Measurements from ENCODE around the gene ZNF296. TPM values are rescaled to one million over a fixed set of nuclear protein-coding genes. Genes with fewer than 3 reads are reported as not detected.

ZNF296 gene
- total RNA-seq, 1 donor from 2014 or later: 0.70 TPM

- TF ChIP-seq, protein P1, sequence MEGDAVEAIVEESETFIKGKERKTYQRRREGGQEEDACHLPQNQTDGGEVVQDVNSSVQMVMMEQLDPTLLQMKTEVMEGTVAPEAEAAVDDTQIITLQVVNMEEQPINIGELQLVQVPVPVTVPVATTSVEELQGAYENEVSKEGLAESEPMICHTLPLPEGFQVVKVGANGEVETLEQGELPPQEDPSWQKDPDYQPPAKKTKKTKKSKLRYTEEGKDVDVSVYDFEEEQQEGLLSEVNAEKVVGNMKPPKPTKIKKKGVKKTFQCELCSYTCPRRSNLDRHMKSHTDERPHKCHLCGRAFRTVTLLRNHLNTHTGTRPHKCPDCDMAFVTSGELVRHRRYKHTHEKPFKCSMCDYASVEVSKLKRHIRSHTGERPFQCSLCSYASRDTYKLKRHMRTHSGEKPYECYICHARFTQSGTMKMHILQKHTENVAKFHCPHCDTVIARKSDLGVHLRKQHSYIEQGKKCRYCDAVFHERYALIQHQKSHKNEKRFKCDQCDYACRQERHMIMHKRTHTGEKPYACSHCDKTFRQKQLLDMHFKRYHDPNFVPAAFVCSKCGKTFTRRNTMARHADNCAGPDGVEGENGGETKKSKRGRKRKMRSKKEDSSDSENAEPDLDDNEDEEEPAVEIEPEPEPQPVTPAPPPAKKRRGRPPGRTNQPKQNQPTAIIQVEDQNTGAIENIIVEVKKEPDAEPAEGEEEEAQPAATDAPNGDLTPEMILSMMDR (IDR thresholded peaks at IDR 0.05): no peak
- Mint-ChIP-seq H3K4me3 (ENCODE audit: unreplicated experiment) (no peak overlapping the region), H3K36me3 (ENCODE audit: unreplicated experiment) (peaks cover 1% of the 10 kb centered on the region), H3K27ac (ENCODE audit: unreplicated experiment) (no peak overlapping the region), H3K9me3 (ENCODE audit: unreplicated experiment) (no peaks in the 10 kb centered on the region), H3K4me1 (ENCODE audit: unreplicated experiment) (no peaks in the 10 kb centered on the region), H3K27me3 (ENCODE audit: unreplicated experiment) (no peaks in the 10 kb centered on the region)
- no peak for DNase-seq (ENCODE audit: extremely low spot score, unreplicated experiment)
Observed at GRCh38 chr19:45023048-45023447, 53.2 kb downstream of the ZNF296 start.

DNA sequence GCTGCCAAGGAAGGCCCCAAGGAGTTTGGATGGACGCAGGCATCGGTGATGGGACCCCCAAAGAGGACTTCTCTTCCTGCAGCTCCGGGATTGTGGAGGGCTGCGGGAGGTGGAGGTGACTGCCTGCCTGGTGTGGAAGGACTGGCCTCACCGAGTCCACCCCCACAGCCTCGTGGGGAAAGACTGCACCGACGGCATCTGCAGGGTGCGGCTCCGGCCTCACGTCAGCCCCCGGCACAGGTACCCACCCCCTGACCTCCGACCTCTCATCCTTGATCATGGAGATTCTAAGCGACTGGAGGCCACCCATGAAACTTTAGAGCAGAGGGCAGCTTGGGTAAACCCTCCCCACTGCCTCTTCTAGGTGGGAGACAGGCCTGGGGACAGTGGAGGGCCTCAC is 54.3 kb downstream of the ZNF296 start:
- TF ChIP-seq, protein P1 (IDR thresholded peaks at IDR 0.05): no peak
- DNase-seq (ENCODE audit: extremely low spot score, unreplicated experiment): no peak
- Mint-ChIP-seq H3K9me3 (ENCODE audit: unreplicated experiment) (no peaks in the 10 kb centered on the region), H3K27me3 (ENCODE audit: unreplicated experiment) (no peaks in the 10 kb centered on the region), H3K4me1 (ENCODE audit: unreplicated experiment) (no peaks in the 10 kb centered on the region), H3K36me3 (ENCODE audit: unreplicated experiment) (peaks cover 1% of the 10 kb centered on the region), H3K4me3 (ENCODE audit: unreplicated experiment) (no peak overlapping the region), H3K27ac (ENCODE audit: unreplicated experiment) (no peak overlapping the region)

Other genes with a start within 250 kb of the ZNF296 start
- 117 TPM in 2 replicates for gene NECTIN2, start 230.2 kb downstream of the ZNF296 start, total RNA-seq
- gene TOMM40, start 185.2 kb downstream of the ZNF296 start, total RNA-seq: 47.4 and 48.7 TPM in 2 replicates
- gene APOE, start 170.7 kb downstream of the ZNF296 start, total RNA-seq: 151 and 184 TPM in 2 replicates
- 3.3 TPM in 1 of 2 replicates, not detected in the other for gene APOC1, start 161.9 kb downstream of the ZNF296 start, total RNA-seq
- not detected in 2 replicates for gene APOC4, start 134.2 kb downstream of the ZNF296 start, total RNA-seq
- gene APOC2, start 130.4 kb downstream of the ZNF296 start, total RNA-seq: not detected in 2 replicates
- gene CLPTM1, start 121.1 kb downstream of the ZNF296 start, total RNA-seq: 124 and 126 TPM in 2 replicates
- gene RELB, start 75.0 kb downstream of the ZNF296 start, total RNA-seq: 14.3 and 15.1 TPM in 2 replicates
- 77.8 and 81.5 TPM in 2 replicates for gene CLASRP, start 37.4 kb downstream of the ZNF296 start, total RNA-seq
- 19.3 and 25.8 TPM in 2 replicates for gene GEMIN7, start 2.8 kb upstream of the ZNF296 start, total RNA-seq
- gene PPP1R37, start 16.7 kb upstream of the ZNF296 start, total RNA-seq: 34.8 and 35.4 TPM in 2 replicates
- gene NKPD1, start 84.5 kb upstream of the ZNF296 start, total RNA-seq: 0.18 and 0.35 TPM in 2 replicates
- gene TRAPPC6A, start 101.8 kb upstream of the ZNF296 start, total RNA-seq: 29.4 and 31.5 TPM in 2 replicates
- 16.9 and 23.1 TPM in 2 replicates for gene BLOC1S3, start 102.3 kb upstream of the ZNF296 start, total RNA-seq
- 8.4 and 11.1 TPM in 2 replicates for gene EXOC3L2, start 168.9 kb upstream of the ZNF296 start, total RNA-seq
- gene MARK4, start 174.8 kb upstream of the ZNF296 start, total RNA-seq: 61.2 and 66.5 TPM in 2 replicates
- gene CKM, start 246.4 kb upstream of the ZNF296 start, total RNA-seq: not detected in 2 replicates

Measured in osteocyte (in vitro differentiated cells).